GM23248 (cell line): ENCODE data around the gene BMS1. TPM values are rescaled to one million over a fixed set of nuclear protein-coding genes. Genes with fewer than 3 reads are reported as not detected.
A peak's percentile ranks its signal among the peaks of the same experiment; 100 is the strongest.

ENCODE experiments used
- DNase-seq: peaks from one replicate; pipeline ENCODE4 v3.0.0-alpha.2; 2015
- H2AFZ ChIP-seq: fragments of 200-600 bp; sonication (generic); 2 replicates; pipeline ENCODE4 v1.6.1; 2016; ENCODE audit warnings: antibody characterized with exemption
- H3F3A ChIP-seq: fragments of 200-600 bp; sonication (generic); 2 replicates; pipeline ENCODE4 v1.6.1; 2016; ENCODE audit warnings: mild to moderate bottlenecking, antibody characterized with exemption, mixed run types; ENCODE audit not compliant: insufficient read depth
- H3K27ac ChIP-seq: fragments of 200-600 bp; sonication (generic); 2 replicates; pipeline ENCODE4 v1.5.1; 2016; ENCODE audit warnings: mild to moderate bottlenecking
- H3K27me3 ChIP-seq: fragments of 200-600 bp; sonication (generic); replicated peaks from 2 replicates; pipeline ENCODE4 v1.6.1; 2016; ENCODE audit warnings: mild to moderate bottlenecking; ENCODE audit not compliant: insufficient read depth
- H3K36me3 ChIP-seq: fragments of 200-600 bp; sonication (generic); 2 replicates; pipeline ENCODE4 v1.6.1; 2016; ENCODE audit warnings: low read depth, mild to moderate bottlenecking
- H3K4me1 ChIP-seq: fragments of 200-600 bp; sonication (generic); 2 replicates; pipeline ENCODE4 v1.6.1; 2016; ENCODE audit warnings: mild to moderate bottlenecking; ENCODE audit not compliant: insufficient read depth
- H3K4me2 ChIP-seq: fragments of 200-600 bp; sonication (generic); one replicate; pipeline ENCODE4 v1.6.1; 2016; ENCODE audit warnings: mild to moderate bottlenecking; ENCODE audit not compliant: unreplicated experiment
- H3K4me3 ChIP-seq: fragments of 200-600 bp; sonication (generic); 2 replicates; pipeline ENCODE4 v1.5.1; 2016; ENCODE audit warnings: mild to moderate bottlenecking
- H3K79me2 ChIP-seq: fragments of 200-600 bp; sonication (generic); 2 replicates; pipeline ENCODE4 v1.6.1; 2016; ENCODE audit warnings: mild to moderate bottlenecking; ENCODE audit not compliant: insufficient read depth
- H3K9ac ChIP-seq: fragments of 200-600 bp; sonication (generic); 2 replicates; pipeline ENCODE4 v1.6.1; 2016; ENCODE audit warnings: mild to moderate bottlenecking
- H3K9me2 ChIP-seq: fragments of 200-600 bp; sonication (generic); 2 replicates; pipeline ENCODE4 v1.6.1; 2016; ENCODE audit warnings: mixed run types, mild to moderate bottlenecking, moderate library complexity; ENCODE audit not compliant: insufficient read depth
- H3K9me3 ChIP-seq: fragments of 200-600 bp; sonication (generic); one replicate; pipeline ENCODE4 v1.6.1; 2017; ENCODE audit warnings: low read depth
- H4K20me1 ChIP-seq: fragments of 200-600 bp; sonication (generic); 2 replicates; pipeline ENCODE4 v1.6.0; 2016; ENCODE audit not compliant: insufficient read depth
- EZH2 ChIP-seq: fragments of 200-600 bp; sonication (generic); IDR thresholded peaks from 2 replicates; pipeline ENCODE4 v1.6.1; 2018; ENCODE audit warnings: antibody characterized with exemption, mild to moderate bottlenecking; ENCODE audit not compliant: insufficient read depth, poor library complexity, severe bottlenecking
- EZH2phosphoT487 ChIP-seq: fragments of 200-600 bp; sonication (generic); IDR thresholded peaks from 2 replicates; pipeline ENCODE4 v1.6.1; 2018; ENCODE audit warnings: antibody characterized with exemption, moderate library complexity, mild to moderate bottlenecking, low read depth; ENCODE audit not compliant: insufficient read depth
- WGBS, 2 experiments: methylation state at CpG; one replicate each; pipeline ENCODE4 v1.1.6; 2015 to 2017; ENCODE audit warnings: low lambda C conversion rate in 2 of 2, low coverage in 1 of 2; ENCODE audit errors: missing lambda C conversion rate in 2 of 2; 5-methylcytosine and 5-hydroxymethylcytosine counted together
- in situ Hi-C: fragments of 300-500 bp; cut with MboI; formaldehyde crosslinking; loops from 2 replicates; pipeline ENCODE4 v1.15.0; 2020
- polyA plus RNA-seq: library from polyadenylated mRNA; unstranded; fragments of >200 nt; fragmentation: Nextera tagmentation; extraction: Ambion mirVana; gene quantifications from 2 replicates; pipeline ENCODE4 v1.2.1, GENCODE V29; 2016
- total RNA-seq: library from RNA; depleted of rRNA; stranded (reverse); fragments of >200 nt; shearing (Covaris generic); gene quantifications from 2 replicates; pipeline ENCODE4 v1.2.3, GENCODE V29; 2014

The BMS1 gene
- total and polyA plus RNA-seq, 2 experiments from 2014 or later: 13.9 to 14.2 TPM

- in situ Hi-C loops: no loop called here
- DNase-seq: no peak
- no peaks in the 10 kb centered on the region for H4K20me1 ChIP-seq
- no peaks in the 10 kb centered on the region for H3F3A ChIP-seq
- WGBS, 2 experiments: 72 to 75% methylated on average over 18 of the region's 18 CpGs
- H2AFZ ChIP-seq: no peak overlapping the region
- no peak for TF ChIP-seq EZH2
- TF ChIP-seq EZH2phosphoT487: no peak
- no peaks in the 10 kb centered on the region for H3K9me3 ChIP-seq
- H3K4me3 ChIP-seq: no peak overlapping the region
- H3K9ac ChIP-seq: no peak overlapping the region
- no peak overlapping the region for H3K4me2 ChIP-seq
- no peaks in the 10 kb centered on the region for H3K79me2 ChIP-seq
- no peaks in the 10 kb centered on the region for H3K9me2 ChIP-seq
- H3K27me3 ChIP-seq: no peaks in the 10 kb centered on the region; the same call in 1 of the 2 replicates
- H3K27ac ChIP-seq: no peak overlapping the region
- H3K4me1 ChIP-seq: no peaks in the 10 kb centered on the region
- H3K36me3 ChIP-seq: no peaks in the 10 kb centered on the region
Measured at GRCh38 chr10:42768581-42769152, 13.9 kb upstream of the BMS1 start.

GRCh38 chr10:42769173-42769572 lies 13.4 kb upstream of the BMS1 start:
- Histone ChIP-seq H3K27me3 (no peaks in the 10 kb centered on the region; the same call in 1 of the 2 replicates), H3K4me1 (no peaks in the 10 kb centered on the region), H3K9ac (no peak overlapping the region), H3K9me3 (no peaks in the 10 kb centered on the region), H3K4me2 (no peak overlapping the region), H3K27ac (no peak overlapping the region), H3K36me3 (no peaks in the 10 kb centered on the region), H2AFZ (no peak overlapping the region), H3K4me3 (no peak overlapping the region), H4K20me1 (no peaks in the 10 kb centered on the region), H3K9me2 (no peaks in the 10 kb centered on the region), H3F3A (no peaks in the 10 kb centered on the region), H3K79me2 (no peaks in the 10 kb centered on the region)
- DNase-seq: no peak
- WGBS, 2 experiments: 49 to 53% methylated on average over 10 of the region's 10 CpGs
- TF ChIP-seq EZH2 (no peak), EZH2phosphoT487 (no peak)
- in situ Hi-C loops: no loop called here

GRCh38 chr10:42769673-42770072 lies 12.9 kb upstream of the BMS1 start:
- DNase-seq: peak; percentile 7
- Histone ChIP-seq H3K4me1 (no peaks in the 10 kb centered on the region), H3K27ac (no peak overlapping the region), H4K20me1 (no peaks in the 10 kb centered on the region), H3K9me3 (no peaks in the 10 kb centered on the region), H3K79me2 (no peaks in the 10 kb centered on the region), H3K4me3 (no peak overlapping the region), H3F3A (no peaks in the 10 kb centered on the region), H3K9ac (no peak overlapping the region), H3K9me2 (no peaks in the 10 kb centered on the region), H2AFZ (no peak overlapping the region), H3K36me3 (no peaks in the 10 kb centered on the region), H3K4me2 (no peak overlapping the region), H3K27me3 (peaks cover 5% of the 10 kb centered on the region)
- TF ChIP-seq EZH2: no peak
- TF ChIP-seq EZH2phosphoT487: no peak
- in situ Hi-C loops: no loop called here
- WGBS, 2 experiments: 57 to 59% methylated on average over 10 to 12 of the region's 12 CpGs

GRCh38 chr10:42776681-42777080 lies 5.9 kb upstream of the BMS1 start:
- H4K20me1 ChIP-seq: no peaks in the 10 kb centered on the region
- H3K4me3 ChIP-seq: no peak overlapping the region
- no peak overlapping the region for H2AFZ ChIP-seq
- in situ Hi-C loops: no loop called here
- no peaks in the 10 kb centered on the region for H3K36me3 ChIP-seq
- H3K27me3 ChIP-seq: peaks cover 6% of the 10 kb centered on the region; the same call in 1 of the 2 replicates
- no peak overlapping the region for H3K4me2 ChIP-seq
- TF ChIP-seq EZH2phosphoT487: no peak
- TF ChIP-seq EZH2: no peak
- H3K9me3 ChIP-seq: no peaks in the 10 kb centered on the region
- no peak overlapping the region for H3K9ac ChIP-seq
- no peak for DNase-seq
- H3K4me1 ChIP-seq: no peaks in the 10 kb centered on the region
- H3K9me2 ChIP-seq: no peaks in the 10 kb centered on the region
- WGBS, 2 experiments: 0 to 25% methylated on average over 1 of the region's 1 CpG
- H3F3A ChIP-seq: no peaks in the 10 kb centered on the region
- H3K27ac ChIP-seq: no peak overlapping the region
- H3K79me2 ChIP-seq: no peaks in the 10 kb centered on the region
